GM23248 (cell line): Measurements from ENCODE around the gene COPZ2. TPM values are rescaled to one million over a fixed set of nuclear protein-coding genes. Genes with fewer than 3 reads are reported as not detected.
A peak's percentile ranks its signal among the peaks of the same experiment; 100 is the strongest.
"Not testable (repeated sequence)": the region's sequence is repeated elsewhere in the genome, so short reads cannot be mapped to it uniquely, and the experiment has no call there.

Experiments used
- DNase-seq: peaks from one replicate; pipeline ENCODE4 v3.0.0-alpha.2; 2015
- H2AFZ ChIP-seq: fragments of 200-600 bp; sonication (generic); 2 replicates; pipeline ENCODE4 v1.6.1; 2016; ENCODE audit warnings: antibody characterized with exemption
- H3F3A ChIP-seq: fragments of 200-600 bp; sonication (generic); 2 replicates; pipeline ENCODE4 v1.6.1; 2016; ENCODE audit warnings: mild to moderate bottlenecking, antibody characterized with exemption, mixed run types; ENCODE audit not compliant: insufficient read depth
- H3K27ac ChIP-seq: fragments of 200-600 bp; sonication (generic); 2 replicates; pipeline ENCODE4 v1.5.1; 2016; ENCODE audit warnings: mild to moderate bottlenecking
- H3K27me3 ChIP-seq: fragments of 200-600 bp; sonication (generic); replicated peaks from 2 replicates; pipeline ENCODE4 v1.6.1; 2016; ENCODE audit warnings: mild to moderate bottlenecking; ENCODE audit not compliant: insufficient read depth
- H3K36me3 ChIP-seq: fragments of 200-600 bp; sonication (generic); 2 replicates; pipeline ENCODE4 v1.6.1; 2016; ENCODE audit warnings: low read depth, mild to moderate bottlenecking
- H3K4me1 ChIP-seq: fragments of 200-600 bp; sonication (generic); 2 replicates; pipeline ENCODE4 v1.6.1; 2016; ENCODE audit warnings: mild to moderate bottlenecking; ENCODE audit not compliant: insufficient read depth
- H3K4me2 ChIP-seq: fragments of 200-600 bp; sonication (generic); one replicate; pipeline ENCODE4 v1.6.1; 2016; ENCODE audit warnings: mild to moderate bottlenecking; ENCODE audit not compliant: unreplicated experiment
- H3K4me3 ChIP-seq: fragments of 200-600 bp; sonication (generic); 2 replicates; pipeline ENCODE4 v1.5.1; 2016; ENCODE audit warnings: mild to moderate bottlenecking
- H3K79me2 ChIP-seq: fragments of 200-600 bp; sonication (generic); 2 replicates; pipeline ENCODE4 v1.6.1; 2016; ENCODE audit warnings: mild to moderate bottlenecking; ENCODE audit not compliant: insufficient read depth
- H3K9ac ChIP-seq: fragments of 200-600 bp; sonication (generic); 2 replicates; pipeline ENCODE4 v1.6.1; 2016; ENCODE audit warnings: mild to moderate bottlenecking
- H3K9me2 ChIP-seq: fragments of 200-600 bp; sonication (generic); 2 replicates; pipeline ENCODE4 v1.6.1; 2016; ENCODE audit warnings: mixed run types, mild to moderate bottlenecking, moderate library complexity; ENCODE audit not compliant: insufficient read depth
- H3K9me3 ChIP-seq: fragments of 200-600 bp; sonication (generic); one replicate; pipeline ENCODE4 v1.6.1; 2017; ENCODE audit warnings: low read depth
- H4K20me1 ChIP-seq: fragments of 200-600 bp; sonication (generic); 2 replicates; pipeline ENCODE4 v1.6.0; 2016; ENCODE audit not compliant: insufficient read depth
- EZH2 ChIP-seq: fragments of 200-600 bp; sonication (generic); IDR thresholded peaks from 2 replicates; pipeline ENCODE4 v1.6.1; 2018; ENCODE audit warnings: antibody characterized with exemption, mild to moderate bottlenecking; ENCODE audit not compliant: insufficient read depth, poor library complexity, severe bottlenecking
- EZH2phosphoT487 ChIP-seq: fragments of 200-600 bp; sonication (generic); IDR thresholded peaks from 2 replicates; pipeline ENCODE4 v1.6.1; 2018; ENCODE audit warnings: antibody characterized with exemption, moderate library complexity, mild to moderate bottlenecking, low read depth; ENCODE audit not compliant: insufficient read depth
- WGBS, 2 experiments: methylation state at CpG; one replicate each; pipeline ENCODE4 v1.1.6; 2015 to 2017; ENCODE audit warnings: low lambda C conversion rate in 2 of 2, low coverage in 1 of 2; ENCODE audit errors: missing lambda C conversion rate in 2 of 2; 5-methylcytosine and 5-hydroxymethylcytosine counted together
- in situ Hi-C: fragments of 300-500 bp; cut with MboI; formaldehyde crosslinking; loops from 2 replicates; pipeline ENCODE4 v1.15.0; 2020
- polyA plus RNA-seq: library from polyadenylated mRNA; unstranded; fragments of >200 nt; fragmentation: Nextera tagmentation; extraction: Ambion mirVana; gene quantifications from 2 replicates; pipeline ENCODE4 v1.2.1, GENCODE V29; 2016
- total RNA-seq: library from RNA; depleted of rRNA; stranded (reverse); fragments of >200 nt; shearing (Covaris generic); gene quantifications from 2 replicates; pipeline ENCODE4 v1.2.3, GENCODE V29; 2014

The COPZ2 gene
- total and polyA plus RNA-seq, 2 experiments from 2014 or later: 148 to 399 TPM

GRCh38 chr17:48074322-48075081 lies 36.9 kb upstream of the COPZ2 start:
- Histone ChIP-seq H3K79me2 (peaks cover 69% of the 10 kb centered on the region), H3K36me3 (peaks cover 38% of the 10 kb centered on the region), H3K9ac (peak overlapping the region; percentile 70), H3K4me2 (peak overlapping the region; percentile 24), H3K4me3 (no peak overlapping the region), H3K27me3 (no peaks in the 10 kb centered on the region), H2AFZ (no peak overlapping the region), H3K27ac (peak overlapping the region; percentile 89), H4K20me1 (no peaks in the 10 kb centered on the region), H3K4me1 (peaks cover 15% of the 10 kb centered on the region), H3F3A (peaks cover 50% of the 10 kb centered on the region), H3K9me3 (no peaks in the 10 kb centered on the region), H3K9me2 (no peaks in the 10 kb centered on the region)
- peak; percentile 92 for DNase-seq
- in situ Hi-C loops: loop anchor here (5.0 kb wide), 1 partner anchor 47 kb away; no protein-coding TSS in a partner anchor
- WGBS, 2 experiments: 59 to 61% methylated on average over 7 of the region's 7 CpGs
- TF ChIP-seq EZH2phosphoT487 (no peak), EZH2 (no peak)

DNA sequence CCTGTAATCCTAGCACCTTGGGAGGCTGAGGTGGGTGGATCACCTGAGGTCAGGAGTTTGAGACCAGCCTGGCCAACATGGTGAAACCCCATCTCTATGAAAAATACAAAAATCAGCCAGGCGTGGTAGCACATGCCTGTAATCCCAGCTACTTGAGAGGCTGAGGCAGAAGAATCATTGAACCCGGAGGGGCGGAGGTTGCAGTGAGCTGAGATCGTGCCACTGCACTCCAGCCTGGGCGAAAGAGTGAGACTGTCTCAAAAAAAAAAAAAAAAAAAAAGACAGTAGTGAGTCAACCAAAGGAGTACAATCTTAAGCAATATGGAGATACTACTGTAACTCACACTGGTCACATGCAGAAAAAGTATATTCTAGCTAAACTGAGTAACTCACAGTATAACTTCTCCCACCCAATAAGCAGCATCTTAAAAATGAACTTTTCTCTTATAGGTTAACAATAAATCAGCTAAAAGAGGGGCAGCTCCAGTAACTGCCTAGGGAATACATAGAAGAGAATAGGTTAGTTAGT lies 36.0 kb upstream of the COPZ2 start:
- 48 to 51% methylated on average over 5 of the region's 5 CpGs for WGBS, 2 experiments
- in situ Hi-C loops: loop anchor here (5.0 kb wide), 1 partner anchor 46 kb away; no protein-coding TSS in a partner anchor
- peaks cover 59% of the 10 kb centered on the region for H3F3A ChIP-seq
- H3K9ac ChIP-seq: peak overlapping the region; percentile 70
- H3K36me3 ChIP-seq: peaks cover 39% of the 10 kb centered on the region
- H3K27me3 ChIP-seq, H3K9me2 ChIP-seq, H3K9me3 ChIP-seq, H3K4me3 ChIP-seq, H2AFZ ChIP-seq, H4K20me1 ChIP-seq: not testable (repeated sequence)
- H3K4me2 ChIP-seq: peak overlapping the region; percentile 24
- H3K79me2 ChIP-seq: peaks cover 60% of the 10 kb centered on the region
- H3K27ac ChIP-seq: peak overlapping the region; percentile 89
- peaks cover 23% of the 10 kb centered on the region for H3K4me1 ChIP-seq
- DNase-seq: peak; percentile 72

DNA sequence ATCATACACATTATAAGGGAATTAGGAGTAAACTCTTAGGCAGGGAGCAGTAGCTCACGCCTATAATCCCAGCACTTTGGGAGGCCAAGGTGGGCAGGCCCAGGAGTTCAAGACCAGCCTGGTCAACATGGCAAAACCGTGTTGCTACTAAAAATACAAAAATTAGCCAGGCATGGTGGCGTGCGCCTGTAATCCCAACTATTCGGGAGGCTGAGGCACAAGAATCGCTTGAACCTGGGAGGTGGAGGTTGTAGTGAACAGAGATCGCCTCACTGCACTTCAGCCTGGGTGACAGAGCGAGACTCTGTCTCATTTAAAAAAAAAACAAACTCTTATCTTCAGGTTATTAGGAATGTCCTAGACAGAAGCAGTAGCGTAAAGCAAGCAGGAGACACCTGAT lies 35.2 kb upstream of the COPZ2 start:
- H3K9me2 ChIP-seq, H3K9me3 ChIP-seq, H2AFZ ChIP-seq, H4K20me1 ChIP-seq, H3K9ac ChIP-seq, H3K27ac ChIP-seq, H3K27me3 ChIP-seq, H3K4me3 ChIP-seq, DNase-seq, H3K4me2 ChIP-seq: not testable (repeated sequence)
- H3K36me3 ChIP-seq: peaks cover 39% of the 10 kb centered on the region
- peaks cover 52% of the 10 kb centered on the region for H3K79me2 ChIP-seq
- in situ Hi-C loops: loop anchor here (5.0 kb wide), 1 partner anchor 46 kb away; no protein-coding TSS in a partner anchor
- peaks cover 31% of the 10 kb centered on the region for H3K4me1 ChIP-seq
- 93 to 95% methylated on average over 9 of the region's 9 CpGs for WGBS, 2 experiments
- H3F3A ChIP-seq: peaks cover 67% of the 10 kb centered on the region

GRCh38 chr17:48071654-48072053 lies 34.1 kb upstream of the COPZ2 start:
- in situ Hi-C loops: loop anchor here (5.0 kb wide), 1 partner anchor 44 kb away; no protein-coding TSS in a partner anchor
- Histone ChIP-seq H3K4me3 (no peak overlapping the region), H2AFZ (no peak overlapping the region), H3K36me3 (peaks cover 39% of the 10 kb centered on the region), H3K9ac (no peak overlapping the region), H3K9me3 (no peaks in the 10 kb centered on the region), H3K9me2 (no peaks in the 10 kb centered on the region), H3K27me3 (no peaks in the 10 kb centered on the region), H4K20me1 (no peaks in the 10 kb centered on the region), H3K4me1 (peaks cover 41% of the 10 kb centered on the region), H3K79me2 (peaks cover 40% of the 10 kb centered on the region), H3K27ac (no peak overlapping the region), H3F3A (peaks cover 76% of the 10 kb centered on the region), H3K4me2 (no peak overlapping the region)
- WGBS, 2 experiments: 66 to 81% methylated on average over 2 of the region's 2 CpGs
- TF ChIP-seq EZH2 (no peak), EZH2phosphoT487 (no peak)
- peak; percentile 47 for DNase-seq
